Brain microvascular endothelial cell (primary cell): Measurements from ENCODE around the gene TSEN15.

Source experiments
- DNase-seq: peaks from one replicate; pipeline ENCODE4 v3.0.0-alpha.2; 2020
- H3K27ac ChIP-seq: fragments of 250-450 bp; sonication (Bioruptor Pico); 2 replicates; pipeline ENCODE4 v1.5.1; 2020; ENCODE audit warnings: mild to moderate bottlenecking, moderate library complexity
- H3K27me3 ChIP-seq: fragments of 250-450 bp; sonication (Bioruptor Pico); replicated peaks from 2 replicates; pipeline ENCODE4 v1.5.1; 2020; ENCODE audit warnings: mild to moderate bottlenecking
- H3K36me3 ChIP-seq: fragments of 250-450 bp; sonication (Bioruptor Pico); replicated peaks from 2 replicates; pipeline ENCODE4 v1.5.1; 2020; ENCODE audit warnings: mild to moderate bottlenecking
- H3K4me3 ChIP-seq: 2 replicates; pipeline ENCODE4 v1.5.1; 2011; ENCODE audit warnings: low read depth, mild to moderate bottlenecking, control low read depth, low read length, moderate library complexity
- in situ Hi-C: cut with HindIII; loops from 2 replicates; pipeline ENCODE4 v1.10.0; 2017; ENCODE audit warnings: low sequenced_read_pairs, low pct_ligation_motif_present
- TF ChIP-seq, protein P1 (sequence below): IDR thresholded peaks from 2 replicates; pipeline ENCODE4 v1.5.1; 2011; ENCODE audit warnings: low read depth, mild to moderate bottlenecking, moderate library complexity, low read length, control low read depth, inconsistent platforms; ENCODE audit errors: missing control alignments

Gene TSEN15

GRCh38 chr1:184061396-184062003, 10.0 kb downstream of the TSEN15 start:
- Histone ChIP-seq H3K27me3 (no peaks in the 10 kb centered on the region), H3K27ac (peak overlapping the region; percentile 59), H3K4me3 (no peak overlapping the region), H3K36me3 (no peaks in the 10 kb centered on the region)
- TF ChIP-seq, protein P1, sequence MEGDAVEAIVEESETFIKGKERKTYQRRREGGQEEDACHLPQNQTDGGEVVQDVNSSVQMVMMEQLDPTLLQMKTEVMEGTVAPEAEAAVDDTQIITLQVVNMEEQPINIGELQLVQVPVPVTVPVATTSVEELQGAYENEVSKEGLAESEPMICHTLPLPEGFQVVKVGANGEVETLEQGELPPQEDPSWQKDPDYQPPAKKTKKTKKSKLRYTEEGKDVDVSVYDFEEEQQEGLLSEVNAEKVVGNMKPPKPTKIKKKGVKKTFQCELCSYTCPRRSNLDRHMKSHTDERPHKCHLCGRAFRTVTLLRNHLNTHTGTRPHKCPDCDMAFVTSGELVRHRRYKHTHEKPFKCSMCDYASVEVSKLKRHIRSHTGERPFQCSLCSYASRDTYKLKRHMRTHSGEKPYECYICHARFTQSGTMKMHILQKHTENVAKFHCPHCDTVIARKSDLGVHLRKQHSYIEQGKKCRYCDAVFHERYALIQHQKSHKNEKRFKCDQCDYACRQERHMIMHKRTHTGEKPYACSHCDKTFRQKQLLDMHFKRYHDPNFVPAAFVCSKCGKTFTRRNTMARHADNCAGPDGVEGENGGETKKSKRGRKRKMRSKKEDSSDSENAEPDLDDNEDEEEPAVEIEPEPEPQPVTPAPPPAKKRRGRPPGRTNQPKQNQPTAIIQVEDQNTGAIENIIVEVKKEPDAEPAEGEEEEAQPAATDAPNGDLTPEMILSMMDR, result no peak
- peak; percentile 64 for DNase-seq
- in situ Hi-C loops, result no loop called here

- no peak for DNase-seq
- Histone ChIP-seq H3K27me3 (no peaks in the 10 kb centered on the region), H3K27ac (no peak overlapping the region), H3K4me3 (no peak overlapping the region), H3K36me3 (no peaks in the 10 kb centered on the region)
- in situ Hi-C loops, result no loop called here
- TF ChIP-seq, protein P1, result no peak
These were observed 11.2 kb downstream of the TSEN15 start for GRCh38 chr1:184062640-184063286.

DNA sequence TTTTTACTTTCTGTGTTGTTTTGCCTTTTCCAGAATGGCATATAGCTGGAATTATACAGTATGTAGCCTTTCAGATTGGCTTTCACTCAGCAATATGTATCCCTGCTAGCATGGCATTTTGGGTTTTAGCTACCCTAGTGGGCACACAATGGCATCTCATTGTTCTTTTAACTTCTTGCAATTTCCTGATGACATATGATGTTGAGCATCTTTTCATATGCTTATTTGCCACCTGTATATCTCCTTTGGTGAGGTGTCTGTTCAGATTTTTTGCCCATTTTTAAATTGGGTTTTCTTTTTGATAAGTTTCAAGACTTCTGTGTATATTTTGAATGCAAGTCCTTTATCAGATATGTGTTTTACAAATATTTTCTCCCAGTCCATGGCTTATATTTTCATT, 14.0 kb downstream of the TSEN15 start:
- Histone ChIP-seq H3K4me3 (no peak overlapping the region), H3K27me3 (no peaks in the 10 kb centered on the region), H3K27ac (no peak overlapping the region), H3K36me3 (no peaks in the 10 kb centered on the region)
- in situ Hi-C loops, result no loop called here
- TF ChIP-seq, protein P1, result no peak
- no peak for DNase-seq

DNA sequence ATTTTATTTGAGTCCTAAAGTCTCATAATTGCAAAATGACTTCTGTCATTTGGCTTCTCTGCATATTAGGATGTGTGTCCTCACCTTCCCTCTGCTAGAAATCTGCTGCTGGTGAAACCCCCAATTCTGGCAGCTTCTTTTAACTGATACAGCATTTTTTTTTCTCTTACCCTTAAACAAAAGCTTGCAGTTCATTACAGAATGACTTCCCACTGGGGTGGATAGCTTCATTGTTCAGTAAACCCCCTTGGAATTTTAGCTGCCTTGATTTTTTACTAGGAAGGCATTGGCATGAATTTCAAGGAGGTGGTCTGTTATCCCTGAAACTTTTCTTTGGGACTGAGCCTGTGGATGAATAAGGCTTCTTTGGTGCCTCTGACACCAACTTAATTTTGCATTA, 16.8 kb downstream of the TSEN15 start:
- H3K4me3 ChIP-seq, result no peak overlapping the region
- H3K27ac ChIP-seq, result no peak overlapping the region
- in situ Hi-C loops, result no loop called here
- no peaks in the 10 kb centered on the region for H3K36me3 ChIP-seq
- DNase-seq, result no peak
- TF ChIP-seq, protein P1, result no peak
- H3K27me3 ChIP-seq, result no peaks in the 10 kb centered on the region

GRCh38 chr1:184069675-184070074, 18.1 kb downstream of the TSEN15 start:
- Histone ChIP-seq H3K27ac (no peak overlapping the region), H3K27me3 (no peaks in the 10 kb centered on the region), H3K4me3 (no peak overlapping the region), H3K36me3 (no peaks in the 10 kb centered on the region)
- in situ Hi-C loops, result no loop called here
- TF ChIP-seq, protein P1, result no peak
- peak; percentile 15 for DNase-seq
